Measurements from ENCODE around the gene ACTA1.

DNA sequence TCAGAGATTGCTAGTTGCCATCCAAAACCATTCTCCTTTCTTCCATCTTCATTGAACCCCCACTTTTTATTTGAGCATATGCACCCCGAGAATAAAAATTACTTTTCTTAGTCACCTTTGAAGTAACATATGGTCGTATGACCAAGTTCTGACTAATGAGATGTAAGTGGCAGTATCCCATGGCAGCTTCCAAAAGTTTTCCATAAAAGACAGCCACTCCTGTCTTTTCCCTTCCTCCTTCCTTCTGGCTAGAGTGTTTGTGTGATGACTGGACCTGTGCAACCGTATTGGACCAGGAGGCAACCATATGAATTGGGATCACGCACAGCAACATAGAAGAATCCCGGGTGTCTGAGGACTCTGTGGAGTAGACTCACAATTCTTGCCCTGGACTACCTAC lies 49.9 kb downstream of the ACTA1 start:
- TF ChIP-seq, protein P1, sequence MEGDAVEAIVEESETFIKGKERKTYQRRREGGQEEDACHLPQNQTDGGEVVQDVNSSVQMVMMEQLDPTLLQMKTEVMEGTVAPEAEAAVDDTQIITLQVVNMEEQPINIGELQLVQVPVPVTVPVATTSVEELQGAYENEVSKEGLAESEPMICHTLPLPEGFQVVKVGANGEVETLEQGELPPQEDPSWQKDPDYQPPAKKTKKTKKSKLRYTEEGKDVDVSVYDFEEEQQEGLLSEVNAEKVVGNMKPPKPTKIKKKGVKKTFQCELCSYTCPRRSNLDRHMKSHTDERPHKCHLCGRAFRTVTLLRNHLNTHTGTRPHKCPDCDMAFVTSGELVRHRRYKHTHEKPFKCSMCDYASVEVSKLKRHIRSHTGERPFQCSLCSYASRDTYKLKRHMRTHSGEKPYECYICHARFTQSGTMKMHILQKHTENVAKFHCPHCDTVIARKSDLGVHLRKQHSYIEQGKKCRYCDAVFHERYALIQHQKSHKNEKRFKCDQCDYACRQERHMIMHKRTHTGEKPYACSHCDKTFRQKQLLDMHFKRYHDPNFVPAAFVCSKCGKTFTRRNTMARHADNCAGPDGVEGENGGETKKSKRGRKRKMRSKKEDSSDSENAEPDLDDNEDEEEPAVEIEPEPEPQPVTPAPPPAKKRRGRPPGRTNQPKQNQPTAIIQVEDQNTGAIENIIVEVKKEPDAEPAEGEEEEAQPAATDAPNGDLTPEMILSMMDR (conservative IDR thresholded peaks at IDR 0.05; ENCODE audit: low read depth, low read length), result no peak
- TF ChIP-seq EZH2 (IDR thresholded peaks at IDR 0.05; ENCODE audit: low read length, unreplicated experiment) (no peak), EZH2phosphoT487 (IDR thresholded peaks at IDR 0.05; ENCODE audit: borderline replicate concordance, low read length) (no peak)
